Measurements from ENCODE around the gene MBD3L5. TPM values are rescaled to one million over a fixed set of nuclear protein-coding genes. Genes with fewer than 3 reads are reported as not detected.
"Not testable (repeated sequence)": the region's sequence is repeated elsewhere in the genome, so short reads cannot be mapped to it uniquely, and the experiment has no call there.

MBD3L5 gene
- not detected for total RNA-seq

DNA sequence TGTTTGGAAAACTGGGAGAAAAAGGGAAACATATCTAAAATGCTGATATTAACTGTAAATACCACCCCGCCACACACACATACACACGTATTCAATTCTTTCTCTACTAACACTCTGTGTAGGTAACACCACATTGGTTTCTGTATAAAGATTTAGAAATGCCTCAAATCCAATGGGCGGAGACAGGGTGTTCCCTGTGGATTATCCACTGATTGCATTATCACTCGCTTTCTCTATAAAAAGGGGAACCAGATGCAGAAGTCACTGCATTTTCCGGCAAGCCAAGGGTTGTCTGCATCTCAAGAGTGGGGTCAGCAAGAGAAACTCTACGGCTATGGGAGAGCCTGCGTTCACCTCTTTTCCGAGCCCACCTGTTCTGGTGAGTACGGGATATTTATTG is at the start of gene MBD3L5:
Gene MBD3L5 (plus strand): TSS at position 301 of the 400 bp plus-strand sequence. CDS start 34 bp downstream, at position 335.
- H3K4me3 ChIP-seq (ENCODE audit: low read length); H3K9me3 ChIP-seq (ENCODE audit: low read depth, low read length); H3K27me3 ChIP-seq (ENCODE audit: insufficient read depth, low read length); H3K4me1 ChIP-seq (ENCODE audit: insufficient read depth, low read length): not testable (repeated sequence)

GRCh38 chr19:6983448-6983847 is 46.9 kb upstream of the MBD3L5 start:
- Histone ChIP-seq H3K4me3 (ENCODE audit: low read length) (no peak overlapping the region), H3K4me1 (ENCODE audit: insufficient read depth, low read length) (peaks cover 8% of the 10 kb centered on the region), H3K27me3 (ENCODE audit: insufficient read depth, low read length) (no peaks in the 10 kb centered on the region), H3K9me3 (ENCODE audit: low read depth, low read length) (peaks cover 14% of the 10 kb centered on the region)

- H3K9me3 ChIP-seq (ENCODE audit: low read depth, low read length), result peaks cover 14% of the 10 kb centered on the region
- no peak overlapping the region for H3K4me3 ChIP-seq (ENCODE audit: low read length)
- H3K27me3 ChIP-seq (ENCODE audit: insufficient read depth, low read length), result no peaks in the 10 kb centered on the region
- peaks cover 10% of the 10 kb centered on the region for H3K4me1 ChIP-seq (ENCODE audit: insufficient read depth, low read length)
Observed at GRCh38 chr19:6987850-6988249, 42.5 kb upstream of the MBD3L5 start.

DNA sequence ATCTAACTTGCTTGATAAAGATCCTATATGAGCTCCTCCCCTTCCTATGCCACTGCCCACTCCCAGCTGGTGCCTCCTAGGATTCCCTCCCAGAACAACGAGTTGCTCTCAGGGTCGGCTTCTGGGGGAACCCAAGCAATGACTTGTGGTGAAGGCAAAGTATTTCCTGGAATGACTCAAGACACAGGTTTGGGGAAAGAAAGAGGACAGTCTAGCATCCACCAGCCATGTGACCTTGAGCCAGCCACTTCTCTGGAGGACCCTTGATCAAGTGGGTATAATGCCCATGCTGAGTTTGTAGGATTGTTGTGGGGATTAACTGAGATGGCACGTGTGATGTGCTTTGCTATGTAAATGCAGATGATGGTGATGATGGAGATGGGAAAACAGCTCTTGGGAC is 42.1 kb upstream of the MBD3L5 start:
- Histone ChIP-seq H3K27me3 (ENCODE audit: insufficient read depth, low read length) (no peaks in the 10 kb centered on the region), H3K4me1 (ENCODE audit: insufficient read depth, low read length) (peaks cover 10% of the 10 kb centered on the region), H3K4me3 (ENCODE audit: low read length) (no peak overlapping the region), H3K9me3 (ENCODE audit: low read depth, low read length) (peaks cover 12% of the 10 kb centered on the region)

- Histone ChIP-seq H3K4me3 (ENCODE audit: low read length) (no peak overlapping the region), H3K4me1 (ENCODE audit: insufficient read depth, low read length) (peaks cover 25% of the 10 kb centered on the region)
Observed at GRCh38 chr19:6995054-6995453, 35.3 kb upstream of the MBD3L5 start.

DNA sequence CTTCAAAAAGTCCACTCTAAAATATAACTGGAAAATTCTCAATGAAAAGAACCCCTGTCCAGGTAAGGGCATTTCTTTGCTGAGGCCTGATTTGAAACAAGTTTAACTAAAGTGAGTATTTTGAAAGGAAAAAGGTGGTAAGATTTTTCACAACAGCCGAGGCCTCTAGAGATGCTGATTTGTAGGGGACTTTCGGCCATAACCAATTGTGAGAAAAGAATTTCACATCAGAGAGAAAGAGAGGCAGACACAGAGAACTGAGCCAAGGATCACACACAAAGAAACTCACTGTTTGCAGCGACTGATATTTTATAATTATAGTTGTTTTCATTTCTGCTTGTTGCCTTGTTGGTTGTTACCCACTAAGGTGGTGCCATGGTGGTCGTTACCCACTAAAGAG is 33.6 kb upstream of the MBD3L5 start:
- Histone ChIP-seq H3K4me3 (ENCODE audit: low read length) (no peak overlapping the region), H3K27me3 (ENCODE audit: insufficient read depth, low read length) (no peaks in the 10 kb centered on the region), H3K4me1 (ENCODE audit: insufficient read depth, low read length) (peaks cover 42% of the 10 kb centered on the region), H3K9me3 (ENCODE audit: low read depth, low read length) (no peaks in the 10 kb centered on the region)

More at GRCh38 chr19:6995054-6995453, 35.3 kb upstream of the MBD3L5 start:
- H3K27me3 ChIP-seq (ENCODE audit: insufficient read depth, low read length), result no peaks in the 10 kb centered on the region
- H3K9me3 ChIP-seq (ENCODE audit: low read depth, low read length), result no peaks in the 10 kb centered on the region

DNA sequence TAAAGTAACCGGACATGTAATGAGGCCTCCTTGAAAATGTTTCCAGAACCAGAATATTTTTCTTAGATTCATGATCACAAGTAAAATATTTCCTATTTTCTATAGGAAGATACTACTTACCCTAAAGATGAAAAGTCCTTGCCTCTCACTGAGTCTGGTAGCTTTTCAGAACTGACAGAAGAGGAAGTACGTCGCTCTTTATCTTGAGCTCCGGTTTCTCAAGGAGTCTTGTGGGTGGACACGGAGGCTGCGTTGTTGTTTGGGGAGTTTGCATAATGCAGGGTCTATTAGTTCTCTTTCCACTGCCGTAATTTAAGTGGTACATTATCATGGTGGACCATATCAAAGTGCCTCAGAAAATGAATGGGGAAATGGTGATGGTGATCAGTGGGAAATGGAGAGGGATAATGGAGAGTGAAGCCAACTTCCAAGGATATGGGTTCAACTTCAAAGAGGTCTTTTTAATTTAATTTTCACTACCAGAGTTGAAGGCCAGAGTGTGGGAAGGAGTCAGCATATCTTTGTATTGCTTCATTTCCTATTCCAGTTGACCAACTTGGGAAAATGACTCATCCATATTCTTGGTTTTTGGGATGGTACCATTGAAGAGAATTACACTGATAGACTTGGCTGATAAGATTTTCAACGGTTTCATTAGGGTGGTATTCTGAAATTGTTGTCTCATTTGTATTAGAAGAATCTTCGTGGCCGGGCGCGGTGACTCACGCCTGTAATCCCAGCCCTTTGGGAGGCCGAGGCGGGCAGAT is 32.5 kb upstream of the MBD3L5 start:
- H3K4me1 ChIP-seq (ENCODE audit: insufficient read depth, low read length), result peaks cover 42% of the 10 kb centered on the region
- no peaks in the 10 kb centered on the region for H3K9me3 ChIP-seq (ENCODE audit: low read depth, low read length)
- no peaks in the 10 kb centered on the region for H3K27me3 ChIP-seq (ENCODE audit: insufficient read depth, low read length)
- H3K4me3 ChIP-seq (ENCODE audit: low read length), result no peak overlapping the region

DNA sequence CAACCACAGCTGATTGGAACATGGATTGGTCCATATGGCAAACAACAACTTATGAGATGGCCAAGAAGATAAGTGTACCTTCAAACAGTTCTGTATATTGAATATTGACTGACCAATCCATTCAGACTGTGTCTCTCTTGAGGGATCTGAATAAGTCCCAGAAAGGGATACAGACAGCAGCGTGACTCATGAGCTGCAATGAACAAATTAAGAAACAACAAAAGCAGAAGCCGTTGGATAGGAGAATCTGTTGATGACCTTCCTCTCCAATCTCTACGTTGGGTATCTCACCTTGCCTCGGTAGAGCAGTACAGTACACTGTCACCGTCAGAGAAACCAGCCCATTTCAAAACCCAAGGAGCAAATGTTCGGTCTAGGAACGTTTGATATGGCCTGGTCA is 30.4 kb upstream of the MBD3L5 start:
- Histone ChIP-seq H3K4me3 (ENCODE audit: low read length) (no peak overlapping the region), H3K27me3 (ENCODE audit: insufficient read depth, low read length) (no peaks in the 10 kb centered on the region), H3K4me1 (ENCODE audit: insufficient read depth, low read length) (peaks cover 42% of the 10 kb centered on the region), H3K9me3 (ENCODE audit: low read depth, low read length) (no peaks in the 10 kb centered on the region)

DNA sequence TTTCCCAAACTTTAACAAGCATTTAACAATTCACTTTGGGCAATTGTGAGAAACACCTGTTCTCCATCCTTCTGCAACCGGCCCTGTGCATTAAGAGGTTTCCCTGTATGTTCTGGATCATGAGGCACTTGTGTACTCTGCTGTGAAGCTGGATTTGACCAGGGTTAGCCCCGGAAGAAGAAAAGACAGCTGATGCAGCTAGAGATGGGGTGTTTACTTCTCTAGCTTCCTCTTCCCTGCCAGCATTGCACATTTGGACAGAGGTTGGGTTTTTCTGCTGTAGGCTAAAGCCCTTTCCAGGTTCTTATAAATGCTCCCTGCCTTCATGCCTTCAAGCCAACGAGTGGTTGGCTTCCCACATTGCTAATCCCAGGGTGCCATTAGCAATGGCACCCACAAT is 30.0 kb upstream of the MBD3L5 start:
- peaks cover 42% of the 10 kb centered on the region for H3K4me1 ChIP-seq (ENCODE audit: insufficient read depth, low read length)
- H3K4me3 ChIP-seq (ENCODE audit: low read length), result no peak overlapping the region
- H3K27me3 ChIP-seq (ENCODE audit: insufficient read depth, low read length), result no peaks in the 10 kb centered on the region
- no peaks in the 10 kb centered on the region for H3K9me3 ChIP-seq (ENCODE audit: low read depth, low read length)

DNA sequence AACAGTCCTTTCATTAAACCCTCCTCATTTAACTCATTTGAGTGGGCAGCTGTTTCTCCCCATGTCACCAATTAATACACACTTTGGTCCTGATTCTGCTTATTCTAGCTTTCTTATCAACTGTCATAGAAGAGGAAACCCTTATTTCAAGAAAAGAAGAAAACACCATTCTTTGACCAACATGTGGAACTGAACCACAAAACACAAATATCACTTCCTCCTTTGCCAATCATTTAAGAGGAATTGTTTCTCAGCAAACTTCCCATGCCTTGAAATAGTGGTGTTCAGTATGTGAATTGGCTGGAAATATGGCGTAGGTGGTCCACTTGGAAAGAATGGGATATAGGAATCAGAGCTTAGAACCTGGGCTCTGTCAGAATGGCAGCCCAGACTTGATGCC is 29.6 kb upstream of the MBD3L5 start:
- Histone ChIP-seq H3K9me3 (ENCODE audit: low read depth, low read length) (no peaks in the 10 kb centered on the region), H3K4me1 (ENCODE audit: insufficient read depth, low read length) (peaks cover 42% of the 10 kb centered on the region), H3K4me3 (ENCODE audit: low read length) (no peak overlapping the region), H3K27me3 (ENCODE audit: insufficient read depth, low read length) (no peaks in the 10 kb centered on the region)

DNA sequence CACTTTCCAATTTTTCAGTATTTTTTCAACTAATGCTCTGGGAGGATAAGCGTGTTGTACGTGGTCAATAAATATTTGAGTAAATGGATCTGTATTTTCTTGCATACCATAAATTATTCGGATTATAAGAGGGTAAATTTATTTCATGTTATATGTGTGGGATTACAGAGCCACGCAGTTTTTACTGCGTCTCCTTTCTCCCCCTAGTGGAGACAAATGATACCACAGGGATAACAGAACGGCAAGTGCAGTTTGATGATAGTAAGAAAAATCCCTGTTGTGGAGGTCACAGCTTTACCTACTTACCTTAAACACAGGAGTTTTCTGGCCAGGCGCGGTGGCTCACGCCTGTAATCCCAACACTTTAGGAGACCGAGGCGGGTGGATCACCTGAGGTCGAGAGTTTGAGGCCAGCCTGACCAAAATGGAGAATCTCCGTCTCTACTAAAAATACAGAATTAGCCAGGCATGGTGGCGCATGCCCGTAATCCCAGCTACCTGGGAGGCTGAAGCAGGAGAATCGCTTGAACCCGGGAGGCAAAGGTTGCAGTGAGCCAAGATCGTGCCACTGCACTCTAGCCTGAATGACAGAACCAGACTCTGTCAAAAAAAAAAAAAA is 26.0 kb upstream of the MBD3L5 start:
- Histone ChIP-seq H3K9me3 (ENCODE audit: low read depth, low read length) (no peaks in the 10 kb centered on the region), H3K4me3 (ENCODE audit: low read length) (no peak overlapping the region), H3K27me3 (ENCODE audit: insufficient read depth, low read length) (no peaks in the 10 kb centered on the region), H3K4me1 (ENCODE audit: insufficient read depth, low read length) (peaks cover 37% of the 10 kb centered on the region)

DNA sequence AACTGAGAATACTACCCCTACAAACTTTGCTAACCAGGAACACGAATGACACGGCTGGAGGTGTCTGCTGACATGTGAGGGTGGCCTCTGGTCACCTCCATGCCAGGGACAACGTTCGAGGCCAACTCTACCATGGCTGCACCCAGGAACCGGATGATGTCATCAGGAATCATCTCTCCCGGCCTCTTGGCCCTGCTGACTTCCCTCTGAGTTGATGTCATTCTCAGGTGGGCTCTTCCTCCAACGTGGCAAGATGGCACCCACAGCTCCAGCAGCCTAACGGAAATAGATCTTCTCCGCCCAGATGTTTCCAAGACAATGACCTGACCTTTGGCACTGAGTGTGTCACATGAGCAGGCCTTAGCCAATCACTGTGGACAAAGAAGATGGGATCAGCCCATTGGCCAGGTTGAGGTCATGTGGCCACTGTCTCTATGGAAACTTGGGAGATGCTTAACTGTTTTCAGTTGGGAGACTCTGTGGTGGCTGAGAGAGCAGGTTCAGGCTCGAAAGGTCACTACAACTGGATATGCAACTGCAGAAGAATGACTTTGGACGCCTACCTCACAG is 24.2 kb upstream of the MBD3L5 start:
- peaks cover 24% of the 10 kb centered on the region for H3K4me1 ChIP-seq (ENCODE audit: insufficient read depth, low read length)
- H3K9me3 ChIP-seq (ENCODE audit: low read depth, low read length), result no peaks in the 10 kb centered on the region
- H3K4me3 ChIP-seq (ENCODE audit: low read length), result no peak overlapping the region
- H3K27me3 ChIP-seq (ENCODE audit: insufficient read depth, low read length), result no peaks in the 10 kb centered on the region

- peaks cover 18% of the 10 kb centered on the region for H3K4me1 ChIP-seq (ENCODE audit: insufficient read depth, low read length)
- H3K27me3 ChIP-seq (ENCODE audit: insufficient read depth, low read length), result no peaks in the 10 kb centered on the region
Observed at GRCh38 chr19:7007859-7008258, 22.5 kb upstream of the MBD3L5 start.

GRCh38 chr19:7010722-7011593 is 19.4 kb upstream of the MBD3L5 start:
- H3K4me1 ChIP-seq (ENCODE audit: insufficient read depth, low read length), result peaks cover 18% of the 10 kb centered on the region

More at GRCh38 chr19:7007859-7008258, 22.5 kb upstream of the MBD3L5 start:
- H3K9me3 ChIP-seq (ENCODE audit: low read depth, low read length), result no peaks in the 10 kb centered on the region
- H3K4me3 ChIP-seq (ENCODE audit: low read length), result no peak overlapping the region

GRCh38 chr19:7013678-7014077 is 16.7 kb upstream of the MBD3L5 start:
- H3K4me3 ChIP-seq (ENCODE audit: low read length), result no peak overlapping the region
- no peaks in the 10 kb centered on the region for H3K9me3 ChIP-seq (ENCODE audit: low read depth, low read length)
- H3K27me3 ChIP-seq (ENCODE audit: insufficient read depth, low read length), result no peaks in the 10 kb centered on the region
- H3K4me1 ChIP-seq (ENCODE audit: insufficient read depth, low read length), result peaks cover 12% of the 10 kb centered on the region

More at GRCh38 chr19:7010722-7011593, 19.4 kb upstream of the MBD3L5 start:
- Histone ChIP-seq H3K4me3 (ENCODE audit: low read length) (no peak overlapping the region), H3K27me3 (ENCODE audit: insufficient read depth, low read length) (no peaks in the 10 kb centered on the region), H3K9me3 (ENCODE audit: low read depth, low read length) (no peaks in the 10 kb centered on the region)
